Liver (tissue), 9 donors: ENCODE data around the gene NF1. TPM values are rescaled to one million over a fixed set of nuclear protein-coding genes. Genes with fewer than 3 reads are reported as not detected.

ENCODE experiments used
- DNase-seq: peaks from one replicate; pipeline ENCODE4 v3.0.0-alpha.2; 2017; ENCODE audit warnings: low spot score
- H3K27ac ChIP-seq, 2 donors: one replicate each; pipeline ENCODE4 v1.7.0; 2013; ENCODE audit warnings: inconsistent platforms in 2 of 2, low read length in 2 of 2, control low read depth in 1 of 2, low read depth in 1 of 2, mild to moderate bottlenecking in 1 of 2
- H3K27me3 ChIP-seq, 4 donors: one replicate each; pipeline versions ENCODE4 v1.6.1 to v1.7.0; 2013; ENCODE audit warnings: low read length in 3 of 4, inconsistent platforms in 1 of 4, mild to moderate bottlenecking in 1 of 4, moderate library complexity in 1 of 4; ENCODE audit not compliant: control insufficient read depth in 4 of 4, insufficient read depth in 4 of 4
- H3K36me3 ChIP-seq, 4 donors: one replicate each; pipeline versions ENCODE4 v1.6.1 to v1.7.0; 2013; ENCODE audit warnings: low read length in 3 of 4, mild to moderate bottlenecking in 3 of 4, low read depth in 1 of 4, moderate library complexity in 1 of 4; ENCODE audit not compliant: control insufficient read depth in 4 of 4, insufficient read depth in 3 of 4
- H3K4me1 ChIP-seq, 4 donors: one replicate each; pipeline versions ENCODE4 v1.6.1 to v1.7.0; 2013; ENCODE audit warnings: low read length in 3 of 4, mild to moderate bottlenecking in 3 of 4, moderate library complexity in 1 of 4; ENCODE audit not compliant: control insufficient read depth in 4 of 4, insufficient read depth in 4 of 4
- H3K4me3 ChIP-seq, 3 donors: one replicate each; pipeline versions ENCODE4 v1.6.1 to v1.7.0; 2013; ENCODE audit warnings: low read length in 3 of 3, control low read depth in 1 of 3, low read depth in 1 of 3, mild to moderate bottlenecking in 1 of 3
- H3K9ac ChIP-seq, 2 donors: one replicate each; pipeline ENCODE4 v1.7.0; 2013; ENCODE audit warnings: low read length in 2 of 2, mild to moderate bottlenecking in 2 of 2, moderate library complexity in 2 of 2, control low read depth in 1 of 2, low read depth in 1 of 2
- H3K9me3 ChIP-seq, 4 donors: one replicate each; pipeline versions ENCODE4 v1.6.1 to v1.7.0; 2013; ENCODE audit warnings: low read length in 3 of 4; ENCODE audit not compliant: control insufficient read depth in 4 of 4
- ATF3 ChIP-seq: IDR thresholded peaks from 2 replicates; pipeline ENCODE4 v1.6.1; 2016; ENCODE audit warnings: antibody characterized with exemption
- FOXA1 ChIP-seq: IDR thresholded peaks from 2 replicates; pipeline ENCODE4 v1.6.1; 2016; ENCODE audit warnings: antibody characterized with exemption
- FOXA2 ChIP-seq: IDR thresholded peaks from 2 replicates; pipeline ENCODE4 v1.6.1; 2016; ENCODE audit warnings: antibody characterized with exemption
- GABPA ChIP-seq, 2 donors: IDR thresholded peaks in 1 of 2; conservative IDR thresholded peaks in 1 of 2; 2 replicates each; pipeline ENCODE4 v1.6.1; 2016; ENCODE audit warnings: antibody characterized with exemption in 2 of 2, mild to moderate bottlenecking in 1 of 2, moderate library complexity in 1 of 2
- HNF4G ChIP-seq: IDR thresholded peaks from 2 replicates; pipeline ENCODE4 v1.6.1; 2016; ENCODE audit warnings: antibody characterized with exemption
- JUND ChIP-seq, 2 donors: IDR thresholded peaks; 2 replicates each; pipeline ENCODE4 v1.6.1; 2016; ENCODE audit warnings: antibody characterized with exemption in 2 of 2
- NR2F2 ChIP-seq: IDR thresholded peaks from 2 replicates; pipeline ENCODE4 v1.6.1; 2016; ENCODE audit warnings: antibody characterized with exemption
- RAD21 ChIP-seq, 2 donors: IDR thresholded peaks; 2 replicates each; pipeline ENCODE4 v1.6.1; 2016; ENCODE audit warnings: antibody characterized with exemption in 2 of 2, mild to moderate bottlenecking in 2 of 2
- REST ChIP-seq: IDR thresholded peaks from 2 replicates; pipeline ENCODE4 v1.6.1; 2016; ENCODE audit warnings: antibody characterized with exemption, mild to moderate bottlenecking
- RXRA ChIP-seq, 2 donors: IDR thresholded peaks; 2 replicates each; pipeline ENCODE4 v1.6.1; 2017 to 2018; ENCODE audit warnings: antibody characterized with exemption in 2 of 2, mild to moderate bottlenecking in 1 of 2
- SP1 ChIP-seq: IDR thresholded peaks from 2 replicates; pipeline ENCODE4 v1.6.1; 2018; ENCODE audit warnings: antibody characterized with exemption, mild to moderate bottlenecking
- YY1 ChIP-seq: IDR thresholded peaks from 2 replicates; pipeline ENCODE4 v1.6.1; 2016; ENCODE audit warnings: antibody characterized with exemption, mild to moderate bottlenecking
- ZBTB33 ChIP-seq: IDR thresholded peaks from 2 replicates; pipeline ENCODE4 v1.6.1; 2016; ENCODE audit warnings: antibody characterized with exemption
- WGBS: extraction: QIAGEN DNeasy Blood & Tissue Kit; methylation state at CpG from one replicate; pipeline ENCODE4 v1.1.7; 2013; 5-methylcytosine and 5-hydroxymethylcytosine counted together
- polyA plus RNA-seq, 2 donors: library from polyadenylated mRNA; stranded (reverse) in 1 of 2; unstranded in 1 of 2; fragments of 200-250 nt in 1 of 2; fragments of >200 nt in 1 of 2; fragmentation: Nextera tagmentation in 1 of 2; extraction: Ambion mirVana in 1 of 2; gene quantifications; one replicate each; pipeline versions ENCODE4 v1.2.1 to v1.2.3, GENCODE V29; 2013 to 2015
- total RNA-seq, 2 donors: library from RNA; depleted of rRNA; stranded (reverse); fragments of >200 nt; gene quantifications; one replicate each; pipeline ENCODE4 v1.2.3, GENCODE V29; 2014
- TF ChIP-seq, protein P1 (sequence below): IDR thresholded peaks from 2 replicates; pipeline ENCODE4 v1.6.1; 2016; ENCODE audit warnings: antibody characterized with exemption
- donor health status: healthy.
- donor health status: healthy.
- donor health status: healthy.
- donor health status: healthy.
- donor health status: healthy.

NF1 gene
- total and polyA plus RNA-seq, 4 donors = 4.6 to 42.6 (median 13.5) TPM

DNA sequence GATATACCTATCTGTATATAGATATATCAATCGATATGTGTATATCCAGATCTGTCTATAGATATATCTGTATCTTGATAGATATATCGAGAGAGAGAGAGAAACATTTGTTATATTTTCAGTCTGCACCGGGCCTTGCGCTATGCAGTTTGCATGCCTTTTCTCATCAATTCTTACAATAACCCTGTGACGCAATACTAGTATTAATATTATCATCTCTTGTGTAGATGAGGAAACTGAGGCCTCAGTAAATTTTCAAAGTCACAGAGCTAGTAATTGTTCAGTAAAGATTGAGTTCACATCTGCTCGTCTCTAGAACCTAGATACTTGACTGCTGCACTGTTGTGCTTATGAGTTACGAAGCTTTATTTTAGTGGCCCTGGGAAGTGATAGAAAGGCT is 77.6 kb downstream of the NF1 start:
- Histone ChIP-seq H3K36me3 (peaks cover 0 to 2% (median 2%) of the 10 kb centered on the region in 4 donors), H3K9ac (no peak overlapping the region), H3K4me3 (no peak overlapping the region), H3K27me3 (no peaks in the 10 kb centered on the region), H3K4me1 (no peaks in the 10 kb centered on the region), H3K27ac (no peak overlapping the region), H3K9me3 (no peaks in the 10 kb centered on the region)
- WGBS = 98% methylated on average over 7 of the region's 7 CpGs
- TF ChIP-seq JUND (IDR thresholded peaks at IDR 0.05) (no peak), RAD21 (IDR thresholded peaks at IDR 0.05) (no peak), ZBTB33 (no peak), GABPA (IDR thresholded peaks at IDR 0.05 in 1 of 2, conservative IDR thresholded peaks at IDR 0.05 in 1 of 2) (no peak), NR2F2 (no peak), HNF4G (no peak), REST (no peak), YY1 (no peak), ATF3 (no peak)
- TF ChIP-seq, protein P1, sequence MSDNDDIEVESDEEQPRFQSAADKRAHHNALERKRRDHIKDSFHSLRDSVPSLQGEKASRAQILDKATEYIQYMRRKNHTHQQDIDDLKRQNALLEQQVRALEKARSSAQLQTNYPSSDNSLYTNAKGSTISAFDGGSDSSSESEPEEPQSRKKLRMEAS = no peak
- DNase-seq = no peak

DNA sequence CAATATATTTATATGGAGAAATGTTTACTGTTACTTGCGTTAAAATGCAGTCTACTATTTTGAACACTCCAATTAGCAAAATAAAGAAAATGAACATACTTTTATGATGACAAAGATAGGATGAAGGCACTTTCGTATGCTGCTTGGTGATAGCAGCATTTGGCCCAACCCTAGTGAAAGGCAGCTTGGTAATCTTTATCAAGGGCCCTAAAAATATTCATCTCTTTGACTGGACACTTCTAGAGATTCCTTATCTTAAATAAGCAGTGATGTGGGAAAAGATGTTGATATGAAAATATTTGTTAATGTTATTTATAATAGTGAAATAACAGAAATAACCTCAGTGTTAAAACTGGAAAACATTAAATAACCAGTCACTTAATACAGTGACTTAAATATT is 79.4 kb downstream of the NF1 start:
- DNase-seq = no peak
- H3K4me3 ChIP-seq = no peak overlapping the region
- H3K9me3 ChIP-seq = no peaks in the 10 kb centered on the region
- TF ChIP-seq HNF4G (no peak), GABPA (IDR thresholded peaks at IDR 0.05 in 1 of 2, conservative IDR thresholded peaks at IDR 0.05 in 1 of 2) (no peak), ZBTB33 (no peak), FOXA2 (no peak), FOXA1 (no peak), SP1 (no peak), RXRA (IDR thresholded peaks at IDR 0.05) (no peak), JUND (IDR thresholded peaks at IDR 0.05) (no peak), REST (no peak)
- TF ChIP-seq, protein P1 = no peak
- no peak overlapping the region for H3K27ac ChIP-seq
- WGBS = 97% methylated on average over 2 of the region's 2 CpGs
- H3K4me1 ChIP-seq = no peaks in the 10 kb centered on the region
- no peak overlapping the region for H3K9ac ChIP-seq
- peaks cover 0 to 2% (median 2%) of the 10 kb centered on the region in 4 donors for H3K36me3 ChIP-seq
- no peaks in the 10 kb centered on the region for H3K27me3 ChIP-seq
